IPS-NIHi7 (cell line): ENCODE data around the gene ELOVL2.
A peak's percentile ranks its signal among the peaks of the same experiment; 100 is the strongest.

Experiments
- DNase-seq: peaks from one replicate; pipeline ENCODE4 v3.0.0; 2012; ENCODE audit warnings: mixed read lengths; ENCODE audit errors: extremely low spot score

Gene ELOVL2

DNA sequence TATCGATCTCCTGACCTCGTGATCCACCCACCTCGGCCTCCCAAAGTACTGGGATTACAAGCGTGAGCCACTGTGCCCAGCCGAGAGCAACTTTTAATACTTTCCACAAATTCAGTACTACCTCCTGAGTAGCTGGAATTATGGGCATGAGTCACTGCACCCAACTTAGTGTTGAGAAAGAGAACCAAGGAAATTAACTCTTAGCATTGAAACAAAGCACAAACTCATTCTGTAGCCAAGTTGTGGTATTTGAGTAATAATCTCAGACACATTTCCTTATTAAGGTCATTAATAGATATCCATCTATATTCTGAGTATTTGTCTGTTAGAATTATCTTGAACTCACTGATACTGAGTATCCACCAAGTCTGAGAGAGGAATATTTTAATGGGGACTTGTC, 14.3 kb upstream of the ELOVL2 start:
- no peak for DNase-seq

GRCh38 chr6:11056871-11057270, 12.8 kb upstream of the ELOVL2 start:
- no peak for DNase-seq

DNA sequence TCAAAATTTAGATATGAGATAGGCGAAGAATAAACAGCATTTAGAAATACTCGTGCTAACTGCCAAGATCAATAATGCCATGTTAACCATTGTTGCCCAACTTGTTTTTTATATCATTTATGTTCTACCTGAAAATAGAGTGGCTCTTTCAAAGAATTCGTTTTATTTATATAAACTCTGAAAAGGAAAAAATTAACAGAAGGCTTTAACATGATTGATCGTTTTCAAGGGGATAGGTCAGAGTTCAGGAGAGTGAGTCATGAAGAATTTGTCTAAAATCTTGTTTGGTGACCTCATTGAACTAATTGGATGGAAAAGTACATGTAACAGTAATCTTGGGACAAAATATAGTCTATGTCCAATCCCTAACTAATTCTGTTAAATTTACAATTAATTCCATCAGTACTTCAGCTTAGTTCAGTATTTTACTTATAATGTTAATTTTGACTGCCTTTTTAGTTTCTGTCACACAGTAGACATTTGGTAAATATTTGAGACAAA, 11.1 kb upstream of the ELOVL2 start:
- no peak for DNase-seq

GRCh38 chr6:11054722-11055121, 10.6 kb upstream of the ELOVL2 start:
- DNase-seq: no peak

DNA sequence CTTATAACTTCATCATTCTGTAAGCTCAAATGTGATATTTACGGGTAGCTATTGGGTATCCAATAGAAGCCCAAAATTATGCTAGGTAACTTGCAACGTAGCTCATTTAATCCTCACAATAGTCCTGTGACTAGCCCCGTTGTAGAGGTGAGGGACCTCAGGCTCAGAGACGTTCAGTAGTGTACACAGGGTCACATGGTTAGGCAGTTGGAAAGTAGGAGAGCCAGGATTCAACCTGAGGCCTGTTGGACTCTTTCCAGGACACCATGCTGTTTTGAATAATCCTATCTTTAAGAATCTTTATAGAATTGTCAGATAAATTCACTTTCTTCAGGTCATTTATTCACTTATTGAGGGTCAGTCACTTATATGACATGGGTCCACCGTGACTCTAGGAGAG, 9.2 kb upstream of the ELOVL2 start:
- no peak for DNase-seq

DNA sequence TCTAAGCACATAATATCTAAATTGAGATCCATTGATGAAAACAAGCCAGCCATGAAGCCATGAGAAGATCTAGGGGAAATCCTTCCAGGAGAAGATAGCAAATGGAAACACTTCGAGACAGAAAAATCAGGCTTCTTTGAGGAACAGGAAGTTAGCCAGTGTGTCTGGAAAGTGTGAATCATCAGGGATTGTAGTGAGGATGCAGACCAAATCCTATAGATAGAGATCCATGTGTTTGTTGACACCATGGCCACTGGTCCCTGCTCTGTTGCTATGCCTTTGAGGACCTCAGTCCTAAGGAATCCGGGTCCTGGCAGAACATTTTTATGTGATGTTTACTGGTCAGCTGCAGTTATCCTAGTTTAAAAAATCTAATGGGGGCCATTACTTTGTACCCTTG, 6.6 kb upstream of the ELOVL2 start:
- no peak for DNase-seq

- DNase-seq: no peak
Measured at GRCh38 chr6:11044712-11045167, 635 bp upstream of the ELOVL2 start.

DNA sequence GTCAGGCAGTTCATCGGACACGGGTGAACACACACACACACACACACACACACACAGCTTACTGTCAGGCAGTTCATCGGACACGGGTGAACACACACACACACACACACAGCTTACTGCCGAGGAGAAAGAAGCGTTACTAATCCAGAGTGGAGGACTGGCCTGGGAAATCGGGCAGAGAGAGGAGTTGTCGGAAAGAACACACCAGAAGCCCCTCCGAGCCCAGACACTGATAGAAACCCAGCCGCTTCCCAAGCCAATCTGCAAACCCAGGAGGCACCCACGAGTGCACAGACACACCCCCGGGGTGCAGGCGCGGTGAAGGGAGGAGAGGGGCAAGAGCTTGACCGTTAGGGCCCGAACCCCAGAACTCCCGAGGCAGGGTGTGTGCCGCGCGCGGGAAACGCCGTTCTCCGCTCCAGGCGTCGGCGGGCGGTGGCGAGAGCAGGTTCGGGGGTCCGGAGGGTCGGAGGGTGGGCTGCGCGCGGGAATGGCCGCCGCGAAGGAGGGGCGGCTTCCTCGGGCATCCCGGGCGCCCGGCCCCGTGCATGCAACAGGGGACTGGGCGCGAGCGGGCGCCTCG, 636 bp downstream of the ELOVL2 start:
- DNase-seq: peak; percentile 27

- DNase-seq: no peak
Measured at GRCh38 chr6:11042750-11043377, 1.2 kb downstream of the ELOVL2 start.

DNA sequence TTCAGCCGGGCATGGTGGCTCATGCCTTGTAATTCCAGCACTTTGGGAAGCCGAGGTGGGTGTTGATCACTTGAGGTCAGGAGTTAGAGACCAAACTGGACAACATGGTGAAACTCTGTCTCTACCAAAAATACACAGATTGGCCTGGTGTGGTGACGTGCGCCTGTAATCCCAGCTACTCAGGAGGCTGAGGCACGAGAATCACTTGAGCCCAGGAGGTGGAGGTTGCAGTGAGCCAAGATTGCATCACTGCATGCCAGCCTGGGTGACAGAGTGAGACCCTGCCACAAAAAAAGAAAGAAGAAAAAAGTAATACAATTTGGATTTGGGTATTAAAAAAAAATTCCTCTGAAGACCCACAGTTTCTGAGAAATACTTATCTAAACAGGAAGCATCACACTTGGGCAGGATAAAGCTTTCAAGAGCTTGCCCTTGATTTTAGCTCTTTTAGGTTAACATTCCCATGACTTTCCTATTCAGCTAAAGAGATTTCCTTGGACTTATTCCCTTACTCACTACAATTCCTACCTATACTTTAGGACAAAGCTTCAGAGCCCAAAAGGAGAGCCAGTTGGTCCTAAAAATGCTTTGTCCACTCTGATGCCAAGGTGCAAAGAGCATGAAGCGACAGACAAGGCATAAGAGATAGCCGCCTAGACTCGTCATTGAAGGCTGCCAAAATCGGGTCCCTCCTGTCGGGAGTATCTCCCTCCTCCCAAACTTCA, 1.9 kb downstream of the ELOVL2 start:
- no peak for DNase-seq

GRCh38 chr6:11040134-11040533, 4.0 kb downstream of the ELOVL2 start:
- no peak for DNase-seq

- no peak for DNase-seq
Measured at GRCh38 chr6:11039040-11039439, 5.1 kb downstream of the ELOVL2 start.

GRCh38 chr6:11036977-11037430, 7.1 kb downstream of the ELOVL2 start:
- no peak for DNase-seq

DNA sequence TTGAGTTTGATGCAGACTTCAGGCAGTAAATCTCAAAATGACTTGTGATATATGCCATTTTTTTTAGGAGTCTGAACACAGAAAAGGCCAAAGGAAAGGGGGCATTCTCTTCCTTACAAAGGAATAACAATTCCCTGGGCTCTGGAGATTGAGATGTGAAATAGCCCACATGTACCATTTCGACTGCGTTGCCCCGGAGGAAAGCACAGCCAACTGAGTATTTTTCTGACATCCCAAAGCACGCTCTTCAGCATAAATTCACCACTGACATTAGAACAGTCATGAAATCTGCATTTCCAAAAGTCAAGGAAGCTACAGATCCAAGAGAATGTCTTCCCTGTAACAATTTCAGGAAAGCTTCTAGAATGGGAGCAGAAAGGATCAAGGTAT, 7.8 kb downstream of the ELOVL2 start:
- no peak for DNase-seq

- no peak for DNase-seq
Measured at GRCh38 chr6:11035616-11036350, 8.3 kb downstream of the ELOVL2 start.

DNA sequence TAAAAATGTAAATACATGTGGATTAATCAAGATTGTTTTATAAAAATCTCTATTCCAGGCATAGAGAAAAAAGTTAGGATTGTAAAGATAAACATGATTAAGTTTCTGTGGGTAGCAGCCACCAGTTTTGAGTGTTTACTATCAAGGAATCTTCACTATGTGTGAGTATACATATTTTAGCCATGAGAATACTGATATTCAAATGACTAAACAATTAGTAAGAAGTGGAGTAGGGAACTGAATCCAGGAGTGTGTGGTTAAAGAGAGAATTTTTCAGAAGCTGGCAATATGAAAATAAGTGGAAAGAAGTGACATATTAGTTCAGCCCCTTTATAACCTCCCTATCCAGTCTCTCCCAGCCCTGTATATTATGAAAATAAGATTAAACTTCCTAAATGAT, 10.3 kb downstream of the ELOVL2 start:
- DNase-seq: no peak

- DNase-seq: no peak
Measured at GRCh38 chr6:11030904-11031303, 13.2 kb downstream of the ELOVL2 start.

- no peak for DNase-seq
Measured at GRCh38 chr6:11028959-11029358, 15.1 kb downstream of the ELOVL2 start.

- DNase-seq: no peak
Measured at GRCh38 chr6:11027565-11028110, 16.5 kb downstream of the ELOVL2 start.

DNA sequence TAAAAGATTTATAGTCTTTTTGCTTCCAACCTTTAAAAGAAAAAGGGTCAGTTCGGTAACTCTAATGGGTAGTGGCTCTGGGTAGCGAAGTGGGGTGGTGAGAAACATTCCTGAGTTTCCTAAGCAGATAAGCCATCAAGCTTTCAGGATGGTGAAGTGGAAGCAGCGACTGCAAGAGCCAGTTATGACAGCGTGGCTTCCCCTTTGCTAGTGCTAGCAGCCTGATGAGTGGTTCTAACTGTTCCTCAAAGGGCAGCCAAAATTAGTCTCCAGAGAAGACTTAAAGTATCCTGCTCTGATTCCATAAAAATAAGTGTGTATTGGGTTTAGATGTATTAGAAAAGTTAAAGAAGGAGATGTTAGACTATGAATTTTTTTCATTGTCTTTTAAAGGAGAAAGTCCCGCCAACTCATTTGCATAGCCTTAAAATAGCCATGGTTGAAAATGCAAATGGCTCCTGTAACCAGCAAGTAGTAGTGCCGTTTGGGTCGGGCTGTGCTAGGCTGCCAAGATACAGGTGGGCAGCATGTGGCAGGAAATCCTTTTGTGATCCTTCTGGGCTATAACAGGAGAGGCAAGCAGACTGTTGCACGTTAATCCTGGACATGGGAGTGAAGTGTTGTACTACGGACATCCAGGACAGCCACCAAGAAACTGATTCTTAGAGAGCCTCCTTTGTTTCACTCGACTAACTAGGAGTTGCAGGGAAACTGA, 18.0 kb downstream of the ELOVL2 start:
- DNase-seq: no peak

- DNase-seq: no peak
Measured at GRCh38 chr6:11025130-11025529, 19.0 kb downstream of the ELOVL2 start.
